CD4-positive, alpha-beta memory T cell (primary cell): ENCODE measurements around the gene HECA. TPM values are rescaled to one million over a fixed set of nuclear protein-coding genes. Genes with fewer than 3 reads are reported as not detected.
"Not testable (repeated sequence)": the region's sequence is repeated elsewhere in the genome, so short reads cannot be mapped to it uniquely, and the experiment has no call there.

Source experiments
- CTCF ChIA-PET: fragments of 350-600 bp; sonication (Branson Sonifier 250); formaldehyde crosslinking; loops from one replicate; lab custom pipeline; 2021; ENCODE audit warnings: inconsistent platforms; ENCODE audit not compliant: partially characterized antibody; lab: Charles Lee
- POLR2A ChIA-PET: fragments of 350-600 bp; sonication (Branson Sonifier 250); formaldehyde crosslinking; loops from one replicate; lab custom pipeline; 2021; ENCODE audit not compliant: partially characterized antibody; lab: Charles Lee
- DNase-seq, 5 donors: peaks; one replicate each; pipeline versions ENCODE4 v3.0.0 to v3.0.0-alpha.2; 2020 to 2022; ENCODE audit warnings: mixed read lengths in 1 of 5
- H3K27ac ChIP-seq: one replicate; pipeline ENCODE4 v1.7.0; 2013; ENCODE audit warnings: low read depth, low read length
- H3K27me3 ChIP-seq: 2 replicates; pipeline ENCODE4 v1.7.0; 2013; ENCODE audit warnings: mild to moderate bottlenecking, low read length, moderate library complexity; ENCODE audit not compliant: insufficient read depth
- H3K36me3 ChIP-seq: 2 replicates; pipeline ENCODE4 v1.7.0; 2013; ENCODE audit warnings: mild to moderate bottlenecking, low read length, moderate library complexity; ENCODE audit not compliant: insufficient read depth
- H3K4me1 ChIP-seq: 2 replicates; pipeline ENCODE4 v1.7.0; 2013; ENCODE audit warnings: mild to moderate bottlenecking, low read length, moderate library complexity; ENCODE audit not compliant: insufficient read depth
- H3K4me3 ChIP-seq, 2 donors: one replicate each; pipeline ENCODE4 v1.7.0; 2013; ENCODE audit warnings: low read length in 2 of 2, mild to moderate bottlenecking in 1 of 2
- H3K9me3 ChIP-seq, 2 donors: one replicate each; pipeline ENCODE4 v1.7.0; 2013; ENCODE audit warnings: low read length in 2 of 2, control low read depth in 1 of 2; ENCODE audit not compliant: control insufficient read depth in 1 of 2
- H3K27ac Mint-ChIP-seq, 7 donors: one replicate each; pipeline ENCODE4 v1.8.0; 2020 to 2021; ENCODE audit warnings: mixed read lengths in 7 of 7, mild to moderate bottlenecking in 6 of 7, inconsistent platforms in 3 of 7, moderate library complexity in 3 of 7
- H3K27me3 Mint-ChIP-seq, 2 donors: one replicate each; pipeline ENCODE4 v1.8.0; 2020 to 2021; ENCODE audit warnings: mixed read lengths in 2 of 2
- H3K36me3 Mint-ChIP-seq, 2 donors: one replicate each; pipeline ENCODE4 v1.8.0; 2020 to 2021; ENCODE audit warnings: mixed read lengths in 2 of 2, inconsistent platforms in 1 of 2, mild to moderate bottlenecking in 1 of 2
- H3K4me1 Mint-ChIP-seq, 4 donors: one replicate each; pipeline ENCODE4 v1.8.0; 2020 to 2021; ENCODE audit warnings: mixed read lengths in 4 of 4, mild to moderate bottlenecking in 1 of 4
- H3K4me3 Mint-ChIP-seq, 8 donors: one replicate each; pipeline ENCODE4 v1.8.0; 2020 to 2021; ENCODE audit warnings: mixed read lengths in 8 of 8, mild to moderate bottlenecking in 7 of 8, moderate library complexity in 6 of 8, inconsistent platforms in 3 of 8
- H3K9me3 Mint-ChIP-seq, 8 donors: one replicate each; pipeline ENCODE4 v1.8.0; 2020 to 2021; ENCODE audit warnings: mixed read lengths in 8 of 8, mild to moderate bottlenecking in 5 of 8, inconsistent platforms in 3 of 8, moderate library complexity in 1 of 8
- intact Hi-C: fragments of 100-400 bp; cut with micrococcal nuclease; formaldehyde crosslinking; loops from one replicate; pipeline ENCODE4 v1.15.1; 2023
- polyA plus RNA-seq, 2 donors: library from polyadenylated mRNA; unstranded; fragments of 300-500 nt; fragmentation: Illumina TruSeq; gene quantifications; one replicate each; pipeline ENCODE4 v1.2.3, GENCODE V29; 2021
- total RNA-seq, 2 experiments: library from RNA; stranded (reverse); gene quantifications; one replicate each; pipeline ENCODE4 v1.2.3, GENCODE V29; 2021

The HECA gene
- total and polyA plus RNA-seq, 4 experiments from 2014 or later = 5.4 to 161 (median 83.2) TPM

GRCh38 chr6:139133262-139134063 lies 1.4 kb upstream of the HECA start:
- H3K4me3 ChIP-seq = no peak overlapping the region
- DNase-seq = no peak

GRCh38 chr6:139134064-139134395 lies 850 bp upstream of the HECA start:
- Mint-ChIP-seq H3K27me3 (no peaks in the 10 kb centered on the region), H3K4me3 (peak overlapping the region; percentile 11 to 79 (median 60)), H3K9me3 (peaks cover 0 to 7% (median 3%) of the 10 kb centered on the region in 8 donors), H3K4me1 (peaks cover 44 to 83% (median 59%) of the 10 kb centered on the region in 4 donors), H3K27ac (peak overlapping the region; percentile 93 to 100 (median 99)), H3K36me3 (peaks cover 21 to 34% of the 10 kb centered on the region in 2 donors)
- peaks cover 59% of the 10 kb centered on the region for H3K4me1 ChIP-seq
- CTCF ChIA-PET = interaction anchor here (0.6 to 3.5 kb wide), 15 partner anchors 8 to 241 kb away, joined by 3 to 15 read pairs (median 4); partner anchors contain the start of genes CITED2 and REPS1
- H3K9me3 ChIP-seq = no peaks in the 10 kb centered on the region
- no peak overlapping the region for H3K4me3 ChIP-seq
- peaks cover 4% of the 10 kb centered on the region for H3K36me3 ChIP-seq
- no peaks in the 10 kb centered on the region for H3K27me3 ChIP-seq
- no peak for DNase-seq
- intact Hi-C loops = loop anchor here (1.0 to 2.0 kb wide), 2 partner anchors 9 to 147 kb away; no protein-coding TSS in a partner anchor
- POLR2A ChIA-PET = interaction anchor here (0.6 to 6.5 kb wide), 26 partner anchors 9 to 397 kb away, joined by 3 to 60 read pairs (median 5); partner anchors contain the start of genes ABRACL, CITED2 and TXLNB
- peak overlapping the region; percentile 97 for H3K27ac ChIP-seq

More at GRCh38 chr6:139133262-139134063, 1.4 kb upstream of the HECA start:
- H3K4me3 Mint-ChIP-seq = peak overlapping the region; percentile 51 to 83 (median 66)
- Histone ChIP-seq H3K36me3 (peaks cover 4% of the 10 kb centered on the region), H3K27me3 (no peaks in the 10 kb centered on the region), H3K4me1 (peaks cover 55% of the 10 kb centered on the region), H3K9me3 (no peaks in the 10 kb centered on the region), H3K27ac (peak overlapping the region; percentile 97)
- intact Hi-C loops = loop anchor here (1.0 to 2.0 kb wide), 3 partner anchors 8 to 147 kb away; no protein-coding TSS in a partner anchor
- H3K27me3 Mint-ChIP-seq = no peaks in the 10 kb centered on the region
- H3K36me3 Mint-ChIP-seq = peaks cover 19 to 30% of the 10 kb centered on the region in 2 donors
- ChIA-PET POLR2A (interaction anchor here (0.8 to 6.5 kb wide), 18 partner anchors 8 to 241 kb away, joined by 3 to 60 read pairs (median 6); partner anchors contain the start of genes ABRACL, CITED2 and TXLNB), CTCF (interaction anchor here (0.7 to 3.5 kb wide), 16 partner anchors 9 to 241 kb away, joined by 3 to 15 read pairs (median 4); partner anchors contain the start of genes CITED2 and REPS1)
- H3K9me3 Mint-ChIP-seq = peaks cover 0 to 7% (median 3%) of the 10 kb centered on the region in 8 donors
- H3K4me1 Mint-ChIP-seq = peaks cover 43 to 79% (median 59%) of the 10 kb centered on the region in 4 donors
- H3K27ac Mint-ChIP-seq = peak overlapping the region; percentile 93 to 100 (median 99)

- intact Hi-C loops = loop anchor here (1.0 to 5.0 kb wide), 7 partner anchors 10 to 364 kb away; partner anchors contain the start of genes CCDC28A and CITED2
- Histone ChIP-seq H3K36me3 (peaks cover 4% of the 10 kb centered on the region), H3K27ac (peak overlapping the region; percentile 97), H3K27me3 (no peaks in the 10 kb centered on the region), H3K4me1 (peaks cover 67% of the 10 kb centered on the region), H3K4me3 (peak overlapping the region; percentile 75 to 95), H3K9me3 (no peaks in the 10 kb centered on the region)
- H3K9me3 Mint-ChIP-seq = peaks cover 0 to 7% (median 3%) of the 10 kb centered on the region in 8 donors
- H3K36me3 Mint-ChIP-seq = peaks cover 26 to 41% of the 10 kb centered on the region in 2 donors
- peak overlapping the region; percentile 93 to 100 (median 99) for H3K27ac Mint-ChIP-seq
- ChIA-PET POLR2A (interaction anchor here (0.8 to 6.8 kb wide), 15 partner anchors 8 to 229 kb away, joined by 3 to 169 read pairs (median 25); partner anchors contain the start of genes ABRACL and TXLNB), CTCF (interaction anchor here (1.3 to 5.7 kb wide), 5 partner anchors 16 to 239 kb away, joined by 5 to 54 read pairs (median 14); partner anchors contain the start of gene CITED2)
- peak overlapping the region; percentile 90 to 98 (median 95) for H3K4me3 Mint-ChIP-seq
- peaks cover 51 to 91% (median 61%) of the 10 kb centered on the region in 4 donors for H3K4me1 Mint-ChIP-seq
- peak; percentile 63 to 76 (median 74) for DNase-seq
- no peaks in the 10 kb centered on the region for H3K27me3 Mint-ChIP-seq
Observed at GRCh38 chr6:139135578-139136545, 982 bp downstream of the HECA start.

- H3K27me3 ChIP-seq = no peaks in the 10 kb centered on the region
- ChIA-PET POLR2A (interaction anchor here (0.6 to 6.8 kb wide), 27 partner anchors 8 to 1904 kb away, joined by 3 to 169 read pairs (median 7); partner anchors contain the start of genes ABRACL, CITED2, REPS1 and TXLNB), CTCF (interaction anchor here (0.6 to 5.7 kb wide), 22 partner anchors 9 to 322 kb away, joined by 3 to 54 read pairs (median 6); partner anchors contain the start of gene CITED2)
- Mint-ChIP-seq H3K4me1 (peaks cover 39 to 81% (median 50%) of the 10 kb centered on the region in 4 donors), H3K9me3 (peaks cover 0 to 7% (median 3%) of the 10 kb centered on the region in 8 donors), H3K27me3 (no peaks in the 10 kb centered on the region), H3K36me3 (peaks cover 30 to 45% of the 10 kb centered on the region in 2 donors), H3K4me3 (peak overlapping the region; percentile 90 to 98 (median 95)), H3K27ac (peak overlapping the region; percentile 93 to 100 (median 99))
- no peaks in the 10 kb centered on the region for H3K9me3 ChIP-seq
- H3K36me3 ChIP-seq = peaks cover 4% of the 10 kb centered on the region
- no peak for DNase-seq
- H3K4me1 ChIP-seq = peaks cover 67% of the 10 kb centered on the region
- intact Hi-C loops = loop anchor here (2.0 to 5.0 kb wide), 2 partner anchors 13 to 365 kb away; partner anchors contain the start of gene CCDC28A
- H3K27ac ChIP-seq = peak overlapping the region; percentile 97
- peak overlapping the region; percentile 75 to 95 for H3K4me3 ChIP-seq
Observed at GRCh38 chr6:139137706-139138105, 2.8 kb downstream of the HECA start.

- Mint-ChIP-seq H3K4me1 (peaks cover 53 to 89% (median 64%) of the 10 kb centered on the region in 4 donors), H3K36me3 (peaks cover 29 to 45% of the 10 kb centered on the region in 2 donors), H3K27ac (peak overlapping the region; percentile 58 to 98 (median 86)), H3K4me3 (peak overlapping the region; percentile 84 to 98 (median 94))
- H3K27me3 ChIP-seq, H3K9me3 Mint-ChIP-seq, H3K36me3 ChIP-seq, intact Hi-C loops, H3K27me3 Mint-ChIP-seq, H3K9me3 ChIP-seq, DNase-seq: not testable (repeated sequence)
- CTCF ChIA-PET = interaction anchor here (1.0 to 5.7 kb wide), 6 partner anchors 13 to 229 kb away, joined by 3 to 54 read pairs (median 3); no protein-coding TSS in a partner anchor
- peak overlapping the region; percentile 50 for H3K27ac ChIP-seq
- POLR2A ChIA-PET = interaction anchor here (0.8 to 6.8 kb wide), 9 partner anchors 11 to 394 kb away, joined by 3 to 169 read pairs (median 51); partner anchors contain the start of gene CITED2
- H3K4me3 ChIP-seq = peak overlapping the region in 1 of 2 donors; percentile 33
- H3K4me1 ChIP-seq = peaks cover 84% of the 10 kb centered on the region
Observed at GRCh38 chr6:139140854-139141253, 6.0 kb downstream of the HECA start.

GRCh38 chr6:139142262-139142661 lies 7.4 kb downstream of the HECA start:
- H3K4me1 ChIP-seq = peaks cover 95% of the 10 kb centered on the region
- DNase-seq = no peak
- H3K36me3 ChIP-seq = peaks cover 4% of the 10 kb centered on the region
- H3K4me3 Mint-ChIP-seq = peak overlapping the region; percentile 32 to 90 (median 71)
- peak overlapping the region in 5 of 7 donors; percentile 28 to 86 (median 68) for H3K27ac Mint-ChIP-seq
- peak overlapping the region in 1 of 2 donors; percentile 16 for H3K4me3 ChIP-seq
- H3K9me3 ChIP-seq = no peaks in the 10 kb centered on the region
- H3K27ac ChIP-seq = no peak overlapping the region
- peaks cover 62 to 89% (median 75%) of the 10 kb centered on the region in 4 donors for H3K4me1 Mint-ChIP-seq
- H3K9me3 Mint-ChIP-seq = no peaks in the 10 kb centered on the region
- H3K27me3 ChIP-seq = no peaks in the 10 kb centered on the region
- peaks cover 18 to 31% of the 10 kb centered on the region in 2 donors for H3K36me3 Mint-ChIP-seq
- ChIA-PET POLR2A (interaction anchor here (0.9 to 6.4 kb wide), 10 partner anchors 9 to 369 kb away, joined by 3 to 169 read pairs (median 4); partner anchors contain the start of genes CCDC28A and HECA), CTCF (interaction anchor here (0.7 to 3.9 kb wide), 6 partner anchors 10 to 222 kb away, joined by 3 to 30 read pairs (median 4); no protein-coding TSS in a partner anchor)
- H3K27me3 Mint-ChIP-seq = no peaks in the 10 kb centered on the region
- intact Hi-C loops = no loop called here
